PC-9 (cell line): ENCODE data around the gene OR8G5. TPM values are rescaled to one million over a fixed set of nuclear protein-coding genes. Genes with fewer than 3 reads are reported as not detected.

Experiments used
- BruUV-seq: library from RNA; stranded (reverse); fragments of 400-500 nt; replicated peaks from 2 replicates; lab custom pipeline; 2021; lab: Mats Ljungman, UMichigan
- CTCF ChIA-PET: fragments of 300-600 bp; sonication (Branson Sonifier 250); formaldehyde crosslinking; loops from one replicate; lab custom pipeline; 2022; ENCODE audit warnings: antibody characterized with exemption; lab: Charles Lee
- POLR2A ChIA-PET: fragments of 300-600 bp; sonication (Branson Sonifier 250); formaldehyde crosslinking; loops from one replicate; lab custom pipeline; 2022; ENCODE audit warnings: antibody characterized with exemption; ENCODE audit not compliant: unreplicated experiment; lab: Charles Lee
- DNase-seq, 2 experiments: peaks; one replicate each; pipeline versions ENCODE4 v3.0.0 to v3.0.0-alpha.2; 2015 to 2022; ENCODE audit warnings: mixed read lengths in 1 of 2
- H2AFZ ChIP-seq: fragments of 200-600 bp; sonication (generic); 2 replicates; pipeline ENCODE4 v1.8.1; 2017; ENCODE audit warnings: antibody characterized with exemption
- H3F3A ChIP-seq: fragments of 200-600 bp; sonication (generic); 2 replicates; pipeline ENCODE4 v1.8.1; 2017; ENCODE audit warnings: antibody characterized with exemption, mild to moderate bottlenecking, low read depth; ENCODE audit not compliant: insufficient read depth
- H3K27ac ChIP-seq: fragments of 200-600 bp; sonication (generic); 2 replicates; pipeline ENCODE4 v1.6.1; 2016; ENCODE audit warnings: mixed run types
- H3K27me3 ChIP-seq: fragments of 200-600 bp; sonication (generic); 2 replicates; pipeline ENCODE4 v1.6.1; 2016; ENCODE audit warnings: low read depth, mixed run types; ENCODE audit not compliant: insufficient read depth
- H3K36me3 ChIP-seq: fragments of 200-600 bp; sonication (generic); 2 replicates; pipeline ENCODE4 v1.6.1; 2016; ENCODE audit warnings: low read depth, mixed run types
- H3K4me1 ChIP-seq: fragments of 200-600 bp; sonication (generic); replicated peaks from 2 replicates; pipeline ENCODE4 v1.6.1; 2016; ENCODE audit warnings: mixed run types; ENCODE audit not compliant: insufficient read depth
- H3K4me2 ChIP-seq: fragments of 200-600 bp; sonication (generic); 2 replicates; pipeline ENCODE4 v1.6.1; 2017; ENCODE audit warnings: mixed run types
- H3K4me3 ChIP-seq: fragments of 200-600 bp; sonication (generic); 2 replicates; pipeline ENCODE4 v1.6.1; 2016; ENCODE audit warnings: mixed run types
- H3K79me2 ChIP-seq: fragments of 200-600 bp; sonication (generic); 2 replicates; pipeline ENCODE4 v1.6.1; 2017; ENCODE audit warnings: low read depth, mixed run types
- H3K9me2 ChIP-seq: fragments of 200-600 bp; sonication (generic); 2 replicates; pipeline ENCODE4 v1.8.1; 2017; ENCODE audit warnings: mild to moderate bottlenecking; ENCODE audit not compliant: insufficient read depth
- H3K9me3 ChIP-seq: fragments of 200-600 bp; sonication (generic); 2 replicates; pipeline ENCODE4 v1.8.1; 2016; ENCODE audit warnings: low read depth; ENCODE audit not compliant: insufficient read depth
- H4K20me1 ChIP-seq: fragments of 200-600 bp; sonication (generic); 2 replicates; pipeline ENCODE4 v1.8.1; 2017; ENCODE audit not compliant: insufficient read depth
- CTCF ChIP-seq: fragments of 200-600 bp; sonication (generic); conservative IDR thresholded peaks from 2 replicates; pipeline ENCODE4 v1.6.1; 2017; ENCODE audit warnings: mixed run types, antibody characterized with exemption, mild to moderate bottlenecking, moderate library complexity
- EZH2 ChIP-seq: fragments of 200-600 bp; sonication (generic); IDR thresholded peaks from 2 replicates; pipeline ENCODE4 v1.8.0; 2017; ENCODE audit warnings: antibody characterized with exemption, low read depth
- intact Hi-C: fragments of 100-400 bp; cut with micrococcal nuclease; formaldehyde crosslinking; loops from one replicate; pipeline ENCODE4 v1.10.0; 2022; ENCODE audit not compliant: unreplicated experiment
- total RNA-seq: library from RNA; stranded (reverse); gene quantifications from 2 replicates; pipeline ENCODE4 v1.2.3, GENCODE V29; 2021

OR8G5 gene
- total RNA-seq, 1 experiment from 2014 or later, result not detected

- intact Hi-C loops, result no loop called here
- ChIA-PET CTCF (no interaction called here), POLR2A (no interaction called here)
- H3K36me3 ChIP-seq, result no peaks in the 10 kb centered on the region
- no peaks in the 10 kb centered on the region for H3F3A ChIP-seq
- H3K27ac ChIP-seq, result no peak overlapping the region
- no peaks in the 10 kb centered on the region for H3K79me2 ChIP-seq
- no peaks in the 10 kb centered on the region for H3K9me3 ChIP-seq
- no TSS peak for BruUV-seq
- H4K20me1 ChIP-seq, result no peaks in the 10 kb centered on the region
- no peaks in the 10 kb centered on the region for H3K27me3 ChIP-seq
- H3K4me1 ChIP-seq, result no peaks in the 10 kb centered on the region
- H3K9me2 ChIP-seq, result no peaks in the 10 kb centered on the region
- TF ChIP-seq EZH2 (no peak), CTCF (no peak)
- H3K4me3 ChIP-seq, result no peak overlapping the region
- no peak for DNase-seq
- H2AFZ ChIP-seq, result no peak overlapping the region
- no peak overlapping the region for H3K4me2 ChIP-seq
These were observed 54.5 kb downstream of the OR8G5 start for GRCh38 chr11:124310721-124311120.

- Histone ChIP-seq H3K36me3 (no peaks in the 10 kb centered on the region), H3K9me3 (no peaks in the 10 kb centered on the region), H3K4me3 (no peak overlapping the region), H3F3A (no peaks in the 10 kb centered on the region), H2AFZ (no peak overlapping the region), H3K79me2 (no peaks in the 10 kb centered on the region), H3K4me1 (no peaks in the 10 kb centered on the region), H3K4me2 (no peak overlapping the region), H3K27ac (no peak overlapping the region), H3K9me2 (no peaks in the 10 kb centered on the region), H4K20me1 (no peaks in the 10 kb centered on the region), H3K27me3 (no peaks in the 10 kb centered on the region)
- intact Hi-C loops, result no loop called here
- ChIA-PET POLR2A (no interaction called here), CTCF (no interaction called here)
- TF ChIP-seq CTCF (no peak), EZH2 (no peak)
- no peak for DNase-seq
- BruUV-seq, result no TSS peak
These were observed 55.1 kb downstream of the OR8G5 start for GRCh38 chr11:124311269-124311668.

GRCh38 chr11:124311670-124312069 is 55.5 kb downstream of the OR8G5 start:
- no peaks in the 10 kb centered on the region for H3K9me2 ChIP-seq
- no peak overlapping the region for H2AFZ ChIP-seq
- H3K36me3 ChIP-seq, result no peaks in the 10 kb centered on the region
- no peak overlapping the region for H3K4me2 ChIP-seq
- BruUV-seq, result no TSS peak
- H3F3A ChIP-seq, result no peaks in the 10 kb centered on the region
- no peaks in the 10 kb centered on the region for H3K79me2 ChIP-seq
- TF ChIP-seq CTCF (no peak), EZH2 (no peak)
- no peak for DNase-seq
- CTCF ChIA-PET, result no interaction called here
- H3K27me3 ChIP-seq, result no peaks in the 10 kb centered on the region
- no peak overlapping the region for H3K27ac ChIP-seq
- POLR2A ChIA-PET, result no interaction called here
- no peaks in the 10 kb centered on the region for H3K9me3 ChIP-seq
- H4K20me1 ChIP-seq, result no peaks in the 10 kb centered on the region
- H3K4me1 ChIP-seq, result no peaks in the 10 kb centered on the region
- intact Hi-C loops, result no loop called here
- H3K4me3 ChIP-seq, result no peak overlapping the region
